Parathyroid adenoma (tissue), 2 donors: Measurements from ENCODE around the gene NOX3.
"Not testable (repeated sequence)": the region's sequence is repeated elsewhere in the genome, so short reads cannot be mapped to it uniquely, and the experiment has no call there.

ENCODE experiments used
- H2AFZ ChIP-seq: fragments of 300-600 bp; sonication (generic); one replicate; pipeline ENCODE4 v1.7.0; 2017; ENCODE audit warnings: antibody characterized with exemption, mild to moderate bottlenecking
- H3K27ac ChIP-seq: fragments of 300-600 bp; sonication (generic); one replicate; pipeline ENCODE4 v1.7.0; 2017
- H3K27me3 ChIP-seq: fragments of 300-600 bp; sonication (generic); one replicate; pipeline ENCODE4 v1.7.0; 2017; ENCODE audit warnings: low read length; ENCODE audit not compliant: control insufficient read depth, insufficient read depth
- H3K36me3 ChIP-seq: fragments of 300-600 bp; sonication (generic); one replicate; pipeline ENCODE4 v1.7.0; 2017; ENCODE audit warnings: low read length; ENCODE audit not compliant: control insufficient read depth, insufficient read depth
- H3K4me1 ChIP-seq: fragments of 300-600 bp; sonication (generic); one replicate; pipeline ENCODE4 v1.7.0; 2017; ENCODE audit warnings: control low read depth
- H3K4me2 ChIP-seq: fragments of 300-600 bp; sonication (generic); one replicate; pipeline ENCODE4 v1.7.0; 2017; ENCODE audit warnings: low read length
- H3K4me3 ChIP-seq: fragments of 300-600 bp; sonication (generic); one replicate; pipeline ENCODE4 v1.7.0; 2017; ENCODE audit warnings: low read depth, low read length
- H3K79me2 ChIP-seq: fragments of 300-600 bp; sonication (generic); one replicate; pipeline ENCODE4 v1.7.0; 2017; ENCODE audit warnings: control low read depth
- H3K9ac ChIP-seq: fragments of 300-600 bp; sonication (generic); one replicate; pipeline ENCODE4 v1.7.0; 2017; ENCODE audit warnings: mild to moderate bottlenecking
- H3K9me3 ChIP-seq: fragments of 300-600 bp; sonication (generic); one replicate; pipeline ENCODE4 v1.7.0; 2017; ENCODE audit warnings: low read length; ENCODE audit not compliant: control insufficient read depth
- CTCF ChIP-seq: fragments of 300-600 bp; sonication (generic); IDR thresholded peaks from one replicate; pipeline ENCODE4 v1.7.0; 2017; ENCODE audit warnings: antibody characterized with exemption, mild to moderate bottlenecking
- donor health status: primary hyperparathyroidism.

The NOX3 gene

GRCh38 chr6:155364844-155365437 is 90.7 kb downstream of the NOX3 start:
- Histone ChIP-seq H3K79me2 (no peaks in the 10 kb centered on the region), H3K9ac (no peak overlapping the region)

GRCh38 chr6:155364021-155364420 is 91.6 kb downstream of the NOX3 start:
- not testable (repeated sequence) for H3K4me3 ChIP-seq, H3K4me1 ChIP-seq, H3K79me2 ChIP-seq, H3K27me3 ChIP-seq, H3K9me3 ChIP-seq, H2AFZ ChIP-seq, H3K36me3 ChIP-seq, H3K9ac ChIP-seq, H3K4me2 ChIP-seq, H3K27ac ChIP-seq

More at GRCh38 chr6:155364844-155365437, 90.7 kb downstream of the NOX3 start:
- no peak overlapping the region for H2AFZ ChIP-seq
- no peaks in the 10 kb centered on the region for H3K4me1 ChIP-seq
- no peak overlapping the region for H3K4me3 ChIP-seq
- H3K9me3 ChIP-seq, result no peaks in the 10 kb centered on the region
- no peaks in the 10 kb centered on the region for H3K27me3 ChIP-seq
- H3K4me2 ChIP-seq, result no peak overlapping the region
- TF ChIP-seq CTCF, result no peak
- H3K27ac ChIP-seq, result no peak overlapping the region
- no peaks in the 10 kb centered on the region for H3K36me3 ChIP-seq

GRCh38 chr6:155362968-155363632 is 92.5 kb downstream of the NOX3 start:
- not testable (repeated sequence) for H3K27me3 ChIP-seq, H3K4me3 ChIP-seq, H3K9me3 ChIP-seq, H3K36me3 ChIP-seq, H3K9ac ChIP-seq, H3K79me2 ChIP-seq, H3K27ac ChIP-seq, H3K4me1 ChIP-seq, H3K4me2 ChIP-seq, H2AFZ ChIP-seq

- Histone ChIP-seq H3K9me3 (no peaks in the 10 kb centered on the region), H3K4me2 (no peak overlapping the region), H3K36me3 (peaks cover 2% of the 10 kb centered on the region), H3K27me3 (no peaks in the 10 kb centered on the region), H3K4me3 (no peak overlapping the region), H2AFZ (no peak overlapping the region), H3K4me1 (no peaks in the 10 kb centered on the region), H3K79me2 (no peaks in the 10 kb centered on the region), H3K27ac (no peak overlapping the region), H3K9ac (no peak overlapping the region)
- no peak for TF ChIP-seq CTCF
These were observed 101.5 kb downstream of the NOX3 start for GRCh38 chr6:155354167-155354566.

- no peak overlapping the region for H2AFZ ChIP-seq
These were observed 102.8 kb downstream of the NOX3 start for GRCh38 chr6:155352811-155353210.

More at GRCh38 chr6:155352811-155353210, 102.8 kb downstream of the NOX3 start:
- Histone ChIP-seq H3K9me3 (no peaks in the 10 kb centered on the region), H3K27me3 (no peaks in the 10 kb centered on the region), H3K4me2 (no peak overlapping the region), H3K79me2 (no peaks in the 10 kb centered on the region), H3K4me3 (no peak overlapping the region), H3K9ac (no peak overlapping the region), H3K27ac (no peak overlapping the region), H3K36me3 (peaks cover 2% of the 10 kb centered on the region), H3K4me1 (no peaks in the 10 kb centered on the region)
- TF ChIP-seq CTCF, result no peak
